Measurements from ENCODE around the gene IL34. TPM values are rescaled to one million over a fixed set of nuclear protein-coding genes. Genes with fewer than 3 reads are reported as not detected.

The IL34 gene
- total RNA-seq, 1 donor from 2014 or later = 1.5 TPM

DNA sequence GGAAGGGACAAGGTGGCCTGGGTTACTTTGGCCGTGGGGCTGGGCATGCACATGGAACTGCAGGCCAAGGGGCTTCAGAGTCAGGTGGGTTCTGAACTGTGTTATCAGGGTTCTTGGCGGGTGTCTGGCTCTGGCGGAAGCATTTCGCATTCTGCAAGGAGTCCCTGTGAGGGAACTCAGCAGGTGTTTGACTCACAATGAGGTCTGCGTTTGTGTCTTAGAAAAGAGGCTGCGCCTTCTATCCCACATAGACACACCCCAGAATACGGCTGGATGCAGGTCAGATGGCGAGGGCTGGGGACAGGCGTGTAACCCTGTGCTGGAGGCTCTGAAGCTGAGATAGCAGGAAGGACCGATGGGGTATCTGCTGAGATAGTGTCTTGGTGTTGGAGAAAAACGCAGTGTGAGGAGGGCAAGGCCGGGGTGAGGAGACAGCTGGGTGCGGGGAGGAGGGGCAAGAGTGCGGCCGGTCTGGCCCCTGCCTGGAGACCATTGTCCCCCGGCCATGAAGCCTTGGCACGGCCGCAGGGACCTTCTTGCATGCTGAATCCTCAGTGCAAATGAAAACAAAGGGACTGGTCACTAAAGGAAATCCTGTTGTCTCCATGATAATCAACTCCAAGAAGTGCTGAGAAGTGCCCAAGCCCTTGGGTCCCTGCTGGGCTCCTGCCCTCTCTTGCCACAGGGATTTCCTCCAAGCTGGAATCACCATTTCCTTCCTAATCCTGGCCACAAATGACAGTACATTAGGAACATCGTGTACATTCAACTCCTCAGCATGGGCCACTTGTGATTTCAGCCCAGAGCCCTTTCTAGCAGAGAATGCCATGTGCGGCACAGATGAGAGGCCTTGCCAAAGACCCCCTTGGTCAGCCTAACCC is 62.2 kb downstream of the IL34 start:
- ATAC-seq (no peak), DNase-seq (no peak)
- intact Hi-C loops (cut with micrococcal nuclease) = no loop called here

- intact Hi-C loops (cut with micrococcal nuclease) = no loop called here
- ATAC-seq (no peak), DNase-seq (no peak)
Observed at GRCh38 chr16:70709457-70709856, 63.1 kb downstream of the IL34 start.

GRCh38 chr16:70709942-70710341 is 63.6 kb downstream of the IL34 start:
- intact Hi-C loops (cut with micrococcal nuclease) = no loop called here
- no peak for ATAC-seq
- no peak for DNase-seq

Other genes with a start within 250 kb of the IL34 start
- 19.0 TPM for gene ST3GAL2, start 207.5 kb upstream of the IL34 start, total RNA-seq
- gene FCSK, start 192.0 kb upstream of the IL34 start, total RNA-seq = 8.2 TPM
- 48.7 TPM for gene COG4, start 123.0 kb upstream of the IL34 start, total RNA-seq
- gene SF3B3, start 122.7 kb upstream of the IL34 start, total RNA-seq = 146 TPM
- 101 TPM for gene MTSS2, start 39.5 kb downstream of the IL34 start, total RNA-seq
- gene VAC14, start 154.6 kb downstream of the IL34 start, total RNA-seq = 20.4 TPM